Fibroblast of upper back skin (primary cell): Measurements from ENCODE around the gene RNF217.
A peak's percentile ranks its signal among the peaks of the same experiment; 100 is the strongest.
"Not testable (repeated sequence)": the region's sequence is repeated elsewhere in the genome, so short reads cannot be mapped to it uniquely, and the experiment has no call there.

Source experiments
- DNase-seq: peaks from one replicate; pipeline ENCODE4 v3.0.0-alpha.2; 2013

RNF217 gene

GRCh38 chr6:125066140-125066539, 103.9 kb downstream of the RNF217 start:
- DNase-seq, result no peak

GRCh38 chr6:125066964-125067363, 104.7 kb downstream of the RNF217 start:
- DNase-seq, result peak; percentile 56

- DNase-seq, result no peak
Measured at GRCh38 chr6:125067552-125067951, 105.3 kb downstream of the RNF217 start.

GRCh38 chr6:125073071-125073470, 110.8 kb downstream of the RNF217 start:
- DNase-seq, result no peak

GRCh38 chr6:125074120-125074519, 111.9 kb downstream of the RNF217 start:
- DNase-seq, result no peak

- not testable (repeated sequence) for DNase-seq
Measured at GRCh38 chr6:125075073-125075472, 112.8 kb downstream of the RNF217 start.

GRCh38 chr6:125075741-125076481, 113.7 kb downstream of the RNF217 start:
- no peak for DNase-seq

- no peak for DNase-seq
Measured at GRCh38 chr6:125076482-125076742, 114.2 kb downstream of the RNF217 start.

- DNase-seq, result peak; percentile 54
Measured at GRCh38 chr6:125077453-125077852, 115.2 kb downstream of the RNF217 start.

GRCh38 chr6:125078602-125079321, 116.5 kb downstream of the RNF217 start:
- no peak for DNase-seq

GRCh38 chr6:125082908-125083683, 120.9 kb downstream of the RNF217 start:
- DNase-seq, result no peak

GRCh38 chr6:125083684-125083990, 121.4 kb downstream of the RNF217 start:
- DNase-seq, result no peak

GRCh38 chr6:125086716-125087115, 124.5 kb downstream of the RNF217 start:
- no peak for DNase-seq

- DNase-seq, result no peak
Measured at GRCh38 chr6:125088963-125089362, 126.7 kb downstream of the RNF217 start.

- DNase-seq, result peak; percentile 69
Measured at GRCh38 chr6:125094563-125094962, 132.3 kb downstream of the RNF217 start.

GRCh38 chr6:125095580-125096301, 133.5 kb downstream of the RNF217 start:
- peak; percentile 66 for DNase-seq

- no peak for DNase-seq
Measured at GRCh38 chr6:125097186-125097585, 134.9 kb downstream of the RNF217 start.

GRCh38 chr6:125098253-125098652, 136.0 kb downstream of the RNF217 start:
- DNase-seq, result no peak

GRCh38 chr6:125099211-125100073, 137.2 kb downstream of the RNF217 start:
- peak; percentile 43 for DNase-seq

- no peak for DNase-seq
Measured at GRCh38 chr6:125100074-125100652, 137.9 kb downstream of the RNF217 start.

GRCh38 chr6:125101128-125101527, 138.9 kb downstream of the RNF217 start:
- no peak for DNase-seq

- no peak for DNase-seq
Measured at GRCh38 chr6:125101631-125102030, 139.4 kb downstream of the RNF217 start.
